ENCODE data around the gene CD83.

Gene CD83

GRCh38 chr6:14092316-14092715, 25.3 kb upstream of the CD83 start:
- no peak for DNase-seq

GRCh38 chr6:14092838-14093789, 24.5 kb upstream of the CD83 start:
- no peak for DNase-seq

- DNase-seq, result no peak
Measured at GRCh38 chr6:14094721-14095120, 22.9 kb upstream of the CD83 start.

DNA sequence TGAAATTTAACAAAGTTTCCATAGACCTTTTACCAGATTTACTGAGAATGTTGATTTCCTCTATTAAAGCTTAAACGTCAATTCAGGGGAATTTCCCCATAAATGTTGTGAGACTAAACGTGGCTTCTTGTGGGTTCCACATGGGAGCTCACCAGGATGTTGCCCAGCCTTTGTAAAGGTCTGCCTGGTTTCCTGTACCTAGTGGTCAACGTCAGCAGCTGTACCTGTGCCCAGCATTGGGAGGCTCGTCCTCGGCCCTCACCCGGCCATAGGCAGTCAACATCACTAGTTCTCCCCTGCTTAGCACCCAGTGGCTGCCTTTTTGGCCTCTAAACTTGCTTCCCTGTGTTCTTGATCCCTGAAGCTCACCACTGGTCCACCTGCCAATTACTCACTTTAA, 22.1 kb upstream of the CD83 start:
- DNase-seq, result no peak

DNA sequence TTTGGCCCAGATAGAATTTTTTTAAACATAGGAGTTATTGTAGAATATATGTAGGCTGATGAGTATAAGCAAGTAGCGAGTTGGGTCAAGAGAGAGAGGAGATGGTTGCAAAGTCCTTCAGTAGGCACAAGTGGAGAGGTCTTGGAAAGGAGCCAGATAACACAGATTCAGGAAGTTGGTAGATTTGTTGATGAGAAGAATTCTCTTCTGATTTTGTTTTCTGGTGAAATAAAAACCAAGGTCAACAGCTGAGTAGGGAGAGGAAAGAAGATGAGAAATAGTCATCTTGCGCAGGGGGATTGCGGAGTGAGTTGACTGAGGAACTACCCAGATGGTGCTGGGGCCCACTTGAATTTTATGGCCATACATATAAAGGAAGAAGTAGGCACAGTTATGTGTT, 17.4 kb upstream of the CD83 start:
- no peak for DNase-seq

GRCh38 chr6:14100966-14101365, 16.6 kb upstream of the CD83 start:
- no peak for DNase-seq

DNA sequence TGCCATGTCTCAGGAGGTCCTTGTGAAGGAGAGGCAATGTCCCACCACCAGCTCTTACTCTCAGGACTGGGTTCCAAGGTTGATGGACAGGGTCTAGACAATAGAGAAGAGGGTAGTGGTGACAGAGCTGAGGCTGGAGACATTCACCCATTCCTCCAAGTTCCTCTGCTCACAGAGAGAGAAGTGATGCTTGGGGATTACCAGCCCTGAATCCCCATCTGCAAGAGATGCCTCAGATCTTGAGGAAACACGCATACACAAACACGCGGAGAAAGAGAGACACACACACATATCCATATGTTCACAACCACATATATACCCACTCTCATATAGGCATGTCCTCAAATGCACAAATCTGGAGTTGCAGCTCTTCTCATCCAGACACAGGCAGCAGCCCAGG, 15.2 kb upstream of the CD83 start:
- DNase-seq, result no peak

DNA sequence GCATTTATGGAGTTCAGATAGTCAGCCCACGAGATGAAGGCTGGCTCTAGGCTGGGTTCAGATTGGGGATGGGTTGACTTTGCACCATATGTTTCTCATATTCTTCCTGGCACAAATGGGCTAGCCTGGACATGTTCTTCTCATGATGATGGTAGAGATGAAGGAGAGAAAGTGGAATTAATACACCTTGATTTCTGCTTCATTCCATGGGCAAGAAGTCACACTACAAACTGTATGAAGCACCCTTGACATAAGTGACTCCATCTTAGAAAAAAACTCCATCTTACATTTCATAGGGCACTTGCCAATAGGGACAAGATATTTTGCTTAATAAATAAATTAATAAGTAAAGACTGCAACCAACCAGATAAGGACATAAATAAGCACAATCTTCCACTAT, 12.0 kb upstream of the CD83 start:
- DNase-seq, result no peak

GRCh38 chr6:14107000-14107399, 10.6 kb upstream of the CD83 start:
- no peak for DNase-seq

DNA sequence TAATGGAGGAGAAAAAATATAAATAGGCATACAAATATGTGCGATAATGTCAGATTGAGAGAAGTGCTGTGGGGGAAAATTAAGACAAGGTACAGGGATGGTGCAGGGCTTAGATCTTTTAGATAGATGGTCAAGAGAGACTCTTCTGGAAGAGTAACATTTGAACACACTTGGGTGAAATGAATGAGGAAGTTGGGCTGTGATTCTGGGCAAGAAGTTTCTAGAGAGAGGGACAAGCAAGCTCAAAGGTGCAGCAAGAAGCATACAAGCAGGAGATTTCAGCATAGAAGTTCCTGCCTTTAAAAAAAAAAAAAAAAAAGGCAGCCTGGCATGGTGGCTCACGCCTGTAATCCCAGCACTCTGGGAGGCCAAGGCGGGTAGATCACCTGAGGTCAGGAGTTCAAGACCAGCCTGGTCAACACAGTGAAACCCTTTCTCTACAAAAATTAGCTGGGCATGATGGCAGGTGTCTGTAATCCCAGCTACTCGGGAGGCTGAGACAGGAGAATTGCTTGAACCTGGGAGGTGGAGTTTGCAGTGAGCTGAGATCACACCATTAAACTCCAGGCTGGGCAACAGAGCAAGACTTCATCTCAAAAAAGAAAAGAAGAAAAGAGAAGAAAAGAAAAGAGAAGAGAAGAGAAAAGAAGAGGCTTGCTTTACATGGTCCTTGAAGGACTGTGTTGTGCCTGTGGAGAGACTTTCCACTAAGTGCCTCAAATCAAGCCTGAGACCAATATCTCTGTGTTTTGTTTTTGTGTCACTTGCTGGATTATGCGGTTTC, 9.7 kb upstream of the CD83 start:
- no peak for DNase-seq

- no peak for DNase-seq
Measured at GRCh38 chr6:14108571-14109410, 8.8 kb upstream of the CD83 start.

DNA sequence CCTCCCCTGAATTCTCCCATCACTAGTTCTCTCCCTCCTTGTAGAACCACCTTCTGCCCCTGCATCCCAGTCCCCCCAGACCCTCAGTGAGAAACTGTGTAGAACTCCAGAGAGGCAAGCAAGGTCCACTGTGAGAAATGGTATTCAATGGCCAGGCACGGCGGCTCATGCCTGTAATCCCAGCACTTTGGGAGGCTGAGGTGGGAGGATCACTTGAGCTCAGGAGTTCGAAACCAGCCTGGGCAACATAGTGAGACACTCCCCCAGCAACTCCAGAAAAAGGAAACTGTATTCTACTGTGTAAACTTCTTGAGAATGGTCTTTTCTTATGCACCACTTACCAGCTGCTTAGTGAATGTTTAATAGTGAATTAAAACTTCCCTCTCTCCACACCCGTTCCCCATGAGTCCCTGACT, 8.2 kb upstream of the CD83 start:
- DNase-seq, result no peak

GRCh38 chr6:14110001-14110818, 7.4 kb upstream of the CD83 start:
- no peak for DNase-seq

DNA sequence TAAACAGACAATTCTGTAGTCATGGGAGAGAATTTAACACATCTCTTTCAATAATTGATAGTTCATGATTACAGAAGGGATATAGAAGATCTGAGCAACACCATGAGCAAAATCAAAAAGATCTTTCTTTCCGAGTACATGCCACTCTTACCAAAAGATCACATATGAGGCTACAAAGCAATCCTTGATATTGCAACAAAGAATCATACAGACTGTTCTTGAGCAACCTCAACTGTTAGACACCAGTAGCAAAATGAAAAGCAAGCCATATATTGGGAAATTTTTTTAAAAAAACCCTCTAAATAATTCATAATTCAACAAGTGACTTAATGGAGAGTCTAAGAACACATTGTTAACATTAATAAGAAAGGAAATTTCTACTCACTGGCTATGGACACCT, 3.6 kb upstream of the CD83 start:
- DNase-seq, result no peak

GRCh38 chr6:14118091-14118439, 493 bp downstream of the CD83 start:
- no peak for DNase-seq

DNA sequence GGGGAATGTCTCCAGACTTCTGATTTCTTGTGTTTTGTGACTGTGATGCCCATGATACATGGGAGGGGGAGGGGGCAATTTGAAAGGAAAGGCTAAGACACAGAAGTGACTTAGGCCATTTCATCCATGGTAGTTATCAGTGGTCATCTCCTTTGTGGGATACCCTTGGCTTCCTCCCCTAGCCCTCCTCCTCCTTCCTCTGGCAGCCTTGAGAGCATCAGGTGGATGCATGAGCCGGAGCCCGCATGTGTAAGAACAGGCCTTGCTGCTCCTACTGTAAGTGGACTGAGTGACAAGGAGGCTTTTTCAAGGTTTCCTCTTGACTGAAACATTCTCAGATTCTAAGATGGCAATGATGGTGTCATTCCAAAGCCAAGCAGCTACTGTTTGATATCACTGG, 874 bp downstream of the CD83 start:
- no peak for DNase-seq

- DNase-seq, result no peak
Measured at GRCh38 chr6:14119784-14120183, 2.2 kb downstream of the CD83 start.

- DNase-seq, result no peak
Measured at GRCh38 chr6:14120546-14120945, 3.0 kb downstream of the CD83 start.

DNA sequence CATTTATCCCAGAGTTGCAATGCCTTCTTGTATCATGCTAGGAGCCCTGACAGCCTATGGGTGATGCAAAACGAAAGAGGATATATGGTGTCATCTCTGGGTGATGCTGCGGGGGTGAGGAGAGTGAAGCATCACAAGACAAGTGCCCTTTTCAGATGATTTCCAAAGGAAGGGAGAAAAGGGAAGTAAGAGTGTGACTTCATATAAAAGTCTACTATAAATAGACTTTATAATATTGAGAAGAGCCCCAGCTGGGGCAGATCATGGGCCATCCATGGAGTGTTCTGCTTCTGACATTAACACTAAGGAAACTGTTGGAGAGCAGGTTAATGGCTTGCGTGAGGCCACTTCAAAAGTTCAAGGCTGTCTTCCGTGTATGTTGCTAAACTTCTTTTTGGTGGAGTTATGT, 4.4 kb downstream of the CD83 start:
- no peak for DNase-seq

- no peak for DNase-seq
Measured at GRCh38 chr6:14123386-14124111, 6.0 kb downstream of the CD83 start.

- no peak for DNase-seq
Measured at GRCh38 chr6:14125346-14125745, 7.8 kb downstream of the CD83 start.

- DNase-seq, result no peak
Measured at GRCh38 chr6:14126191-14126590, 8.6 kb downstream of the CD83 start.

Data from NCI-H2081 treated with DMSO at 0.1 percent for 48 hours (cell line).